HG02885 (cell line): ENCODE measurements around the gene JCHAIN.
"Not testable (repeated sequence)": the region's sequence is repeated elsewhere in the genome, so short reads cannot be mapped to it uniquely, and the experiment has no call there.

Experiments used
- ATAC-seq: cut with Tn5 transposase; IDR thresholded peaks from one replicate; pipeline ENCODE4 v1.9.1; 2021; ENCODE audit warnings: mild to moderate bottlenecking; ENCODE audit not compliant: unreplicated experiment, poor library complexity

The JCHAIN gene

DNA sequence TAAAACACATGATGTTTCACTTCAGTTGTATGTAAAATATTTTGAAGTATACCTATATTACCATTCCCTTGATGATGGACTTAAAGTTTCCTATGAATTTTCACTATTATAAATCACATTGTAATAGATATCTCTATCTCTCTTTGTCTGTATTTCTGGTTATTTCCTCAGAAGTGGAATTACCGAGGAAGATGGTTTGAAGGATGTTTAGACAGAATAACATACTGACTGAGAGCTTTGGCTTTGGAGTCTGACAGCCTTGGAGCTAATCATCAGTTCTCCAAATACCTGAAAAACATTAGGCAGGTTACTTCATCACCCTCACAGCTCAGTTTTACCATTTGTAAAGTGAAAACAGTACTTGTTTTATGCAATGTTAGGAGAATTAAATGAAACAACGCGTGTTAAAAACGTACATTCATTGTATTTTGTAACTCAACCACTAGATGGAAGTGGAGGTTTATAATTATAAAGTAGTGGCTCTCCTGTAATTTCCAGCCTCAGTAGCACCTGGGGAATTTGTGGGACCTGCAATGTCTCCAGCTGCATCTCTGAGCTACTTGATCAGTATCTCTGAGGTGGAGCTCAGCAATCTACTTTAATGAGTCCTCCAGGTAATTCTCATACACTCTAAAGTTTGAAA is 14.3 kb downstream of the JCHAIN start:
- ATAC-seq: peak; percentile 50

- not testable (repeated sequence) for ATAC-seq
Measured at GRCh38 chr4:70650741-70651140, 15.6 kb downstream of the JCHAIN start.

DNA sequence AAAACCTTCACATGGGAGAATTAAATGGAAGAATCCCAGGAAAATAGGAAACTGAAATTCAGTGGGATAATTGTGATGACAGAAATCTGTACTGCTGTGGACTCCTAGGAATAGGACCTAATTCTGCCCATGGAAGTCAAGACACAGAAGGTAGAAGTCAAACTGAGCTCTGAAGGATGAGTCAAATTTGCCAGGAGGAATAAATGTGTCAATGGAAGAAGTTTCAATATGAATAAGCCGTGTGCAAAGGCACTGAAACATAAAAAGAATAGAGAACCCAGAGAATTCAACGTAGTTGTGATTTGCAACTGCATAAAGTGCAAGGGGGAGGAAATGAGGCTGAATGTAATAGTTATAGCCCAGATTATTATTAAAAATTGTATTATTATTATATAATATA is 26.1 kb downstream of the JCHAIN start:
- no peak for ATAC-seq

- no peak for ATAC-seq
Measured at GRCh38 chr4:70637239-70637913, 28.9 kb downstream of the JCHAIN start.

GRCh38 chr4:70634482-70634881 is 31.8 kb downstream of the JCHAIN start:
- ATAC-seq: no peak

GRCh38 chr4:70632028-70632427 is 34.3 kb downstream of the JCHAIN start:
- ATAC-seq: no peak

GRCh38 chr4:70630162-70630561 is 36.1 kb downstream of the JCHAIN start:
- ATAC-seq: no peak

- ATAC-seq: peak; percentile 72
Measured at GRCh38 chr4:70629469-70630090, 36.7 kb downstream of the JCHAIN start.

DNA sequence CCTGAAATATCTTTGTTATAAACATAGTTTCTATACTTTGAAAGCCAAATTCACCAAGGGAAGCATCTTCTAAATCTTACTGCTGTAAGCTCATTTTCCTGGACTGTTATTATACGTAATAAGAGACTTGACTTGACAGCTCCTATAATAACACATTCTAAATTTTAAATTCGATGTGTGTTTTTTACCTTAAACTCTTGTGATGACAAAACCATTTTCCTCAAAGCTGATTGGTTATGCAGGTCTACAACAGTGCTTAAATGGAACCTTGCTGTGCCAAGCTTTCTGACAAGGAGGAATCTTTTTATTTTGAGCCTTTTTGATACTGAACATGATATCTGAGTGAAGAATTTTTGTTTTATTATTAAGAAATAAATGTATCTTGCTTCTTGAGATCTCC is 37.9 kb downstream of the JCHAIN start, which contains the start of gene ENAM:
Gene ENAM (plus strand): TSS at position 301 of the 400 bp plus-strand sequence. CDS start 757 bp downstream, outside the sequence.
- no peak for ATAC-seq

DNA sequence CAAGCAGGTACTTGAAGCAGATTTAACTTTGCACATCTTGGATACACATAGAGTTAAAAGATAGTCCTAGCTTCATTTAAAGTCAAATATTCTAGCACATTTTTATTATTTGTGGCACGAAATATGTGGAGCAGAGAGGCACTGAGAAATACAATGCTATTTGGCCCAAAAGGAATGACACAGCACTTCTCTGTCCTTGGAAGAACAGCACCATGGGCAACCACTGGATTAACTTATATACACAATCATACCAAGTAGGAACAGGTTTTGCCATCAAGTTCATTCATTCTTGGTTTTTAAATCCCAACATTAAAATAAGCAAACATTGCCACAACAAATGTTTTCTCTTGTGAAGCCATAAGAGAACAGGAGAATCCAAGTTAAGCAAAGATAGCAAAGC is 38.7 kb downstream of the JCHAIN start:
- no peak for ATAC-seq

DNA sequence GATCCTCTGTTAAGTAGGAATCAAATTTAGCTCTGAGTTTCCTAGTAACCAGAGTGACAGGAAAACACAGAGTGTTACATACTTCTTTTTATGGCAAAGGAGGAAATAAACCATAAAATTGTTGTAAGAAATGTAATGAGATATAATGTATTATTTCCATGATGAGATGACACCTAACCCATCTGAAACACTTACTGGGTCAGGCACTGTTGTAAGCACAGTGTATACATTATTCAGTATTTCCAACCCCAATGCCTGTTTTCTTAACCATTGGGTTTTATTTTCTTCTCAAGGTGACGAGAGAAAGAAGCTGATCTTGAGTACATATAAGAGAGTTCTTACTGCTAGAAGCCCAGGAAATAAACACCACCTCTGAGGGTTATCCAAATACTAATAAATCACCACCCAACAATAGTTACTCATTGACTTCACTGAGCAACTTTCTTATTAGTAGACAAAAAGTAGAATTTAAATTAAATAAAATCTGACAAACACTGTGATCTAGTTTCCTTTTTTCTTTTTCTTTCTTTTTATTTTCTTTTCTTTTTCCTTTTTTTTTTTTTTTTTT is 42.0 kb downstream of the JCHAIN start:
- ATAC-seq: no peak

- no peak for ATAC-seq
Measured at GRCh38 chr4:70623323-70623722, 43.0 kb downstream of the JCHAIN start.

- ATAC-seq: no peak
Measured at GRCh38 chr4:70619778-70620177, 46.5 kb downstream of the JCHAIN start.

GRCh38 chr4:70619288-70619687 is 47.0 kb downstream of the JCHAIN start:
- no peak for ATAC-seq

DNA sequence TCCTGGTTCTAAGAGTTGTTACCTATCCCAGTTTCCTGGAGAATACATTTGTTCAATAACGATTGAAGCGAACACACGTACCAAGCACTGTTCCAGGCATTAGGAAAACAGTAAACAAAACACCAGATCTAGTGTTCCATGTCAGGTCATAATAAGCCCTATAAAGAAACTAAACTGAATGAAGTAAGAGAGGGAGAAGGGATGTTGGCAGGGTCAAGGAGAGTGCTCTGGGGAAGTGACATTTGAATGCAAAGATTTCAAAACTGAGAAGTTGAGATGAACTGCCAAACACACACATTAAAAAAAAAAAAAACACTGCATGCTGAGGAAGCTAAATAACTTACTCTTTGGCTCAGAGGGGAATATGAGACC is 52.1 kb downstream of the JCHAIN start:
- no peak for ATAC-seq

DNA sequence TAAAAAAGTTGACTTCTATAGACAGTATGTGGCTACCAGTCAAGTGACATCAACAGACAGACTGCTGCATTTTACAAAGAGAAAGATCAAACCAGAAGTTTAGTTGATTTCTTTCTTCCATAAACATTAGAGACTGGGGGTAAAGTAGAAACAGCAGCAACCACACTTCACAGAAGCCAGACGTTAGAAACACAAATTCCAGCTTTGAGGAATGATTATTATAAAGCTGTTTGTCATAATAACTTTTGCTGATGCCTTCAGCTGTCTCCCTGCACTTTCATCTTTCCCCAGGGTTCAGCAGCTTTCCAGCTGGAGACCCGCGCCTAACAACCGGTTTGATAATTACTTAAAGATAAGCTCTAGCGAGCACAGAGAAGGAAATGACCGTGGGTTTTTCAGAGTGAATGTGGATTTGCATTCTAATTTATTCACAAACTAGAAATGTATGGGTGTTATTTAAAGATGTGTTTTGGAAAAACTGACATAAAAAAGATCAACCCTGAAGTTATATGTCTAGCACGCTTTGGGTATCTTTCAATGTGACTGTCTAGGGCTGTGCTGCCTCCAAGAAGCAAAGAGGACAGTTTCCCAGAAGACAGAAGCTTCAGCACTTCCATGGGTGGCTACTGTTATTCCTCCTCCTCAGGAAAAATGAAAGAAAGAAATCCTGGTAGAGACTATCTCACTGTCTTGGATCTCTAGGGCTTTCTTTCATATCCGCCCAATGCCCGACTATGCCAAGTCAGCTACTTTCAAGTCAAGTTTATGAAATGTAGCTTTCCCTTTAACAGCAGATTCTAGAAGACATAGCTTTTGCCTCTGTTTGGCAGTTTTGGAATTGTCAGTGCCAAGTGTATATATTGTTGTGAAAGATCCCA is 52.8 kb downstream of the JCHAIN start:
- peak; percentile 61 for ATAC-seq

DNA sequence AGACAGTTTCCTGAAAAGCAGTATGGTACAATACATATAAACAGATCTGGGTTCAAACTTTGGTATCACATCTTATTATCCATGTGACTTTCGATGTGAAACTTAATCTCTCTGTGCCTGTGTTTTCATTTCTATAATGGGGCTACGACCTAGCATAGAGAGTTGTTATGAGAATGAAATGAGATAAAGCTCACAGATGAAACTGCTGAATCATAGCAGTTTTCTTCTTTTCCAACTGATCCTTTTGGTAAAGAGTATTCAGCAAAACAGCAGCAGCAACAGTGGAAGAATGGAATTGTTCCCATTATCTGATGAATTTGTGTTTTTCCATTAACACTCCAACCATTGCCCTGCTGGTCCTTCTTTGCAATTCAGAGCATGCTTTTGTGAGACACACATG is 58.0 kb downstream of the JCHAIN start:
- ATAC-seq: no peak

DNA sequence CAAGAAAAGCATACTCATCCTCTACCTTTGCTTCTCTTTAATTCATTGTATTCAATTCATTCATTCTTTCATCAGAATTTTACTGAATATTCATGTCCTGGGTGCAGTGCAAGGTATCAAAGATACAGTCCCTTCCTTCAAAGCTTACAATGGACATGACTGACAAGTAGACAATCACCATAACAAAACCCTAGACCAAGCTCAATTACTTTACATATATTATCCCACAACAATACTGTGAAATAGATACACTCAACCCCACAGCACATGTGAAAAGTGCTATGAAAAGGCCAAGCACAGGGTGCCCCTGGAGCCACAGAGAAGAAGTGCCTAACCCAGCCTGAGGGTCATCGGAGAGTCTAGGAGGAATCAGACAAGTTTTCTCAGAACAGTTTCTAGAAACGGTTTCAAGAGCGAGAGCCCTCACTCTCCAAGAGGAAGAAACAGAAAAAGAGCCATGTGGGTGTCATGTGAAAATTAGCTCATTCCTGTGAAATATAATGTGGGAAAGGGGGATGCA is 58.9 kb downstream of the JCHAIN start:
- ATAC-seq: no peak

GRCh38 chr4:70606459-70606858 is 59.8 kb downstream of the JCHAIN start:
- ATAC-seq: no peak
